Astrocyte (in vitro differentiated cells and primary cell): ENCODE data around the gene SMOC2.

Experiments
- CTCF ChIP-seq: IDR thresholded peaks from 2 replicates; pipeline ENCODE4 v1.5.1; 2011; ENCODE audit warnings: low read depth, mild to moderate bottlenecking, inconsistent platforms, low read length, moderate library complexity; ENCODE audit not compliant: insufficient read depth
- EZH2 ChIP-seq: IDR thresholded peaks from 2 replicates; pipeline ENCODE4 v1.6.1; 2012; ENCODE audit warnings: mild to moderate bottlenecking, low read length, inconsistent platforms; ENCODE audit not compliant: insufficient read depth

GRCh38 chr6:168574075-168574698 is 133.2 kb downstream of the SMOC2 start:
- no peak for TF ChIP-seq CTCF
- no peak for TF ChIP-seq EZH2
